ENCODE data around the gene CAPN12. TPM values are rescaled to one million over a fixed set of nuclear protein-coding genes. Genes with fewer than 3 reads are reported as not detected.

Gene CAPN12
- polyA plus RNA-seq, 4 donors = 4.6 to 11.3 (median 7.4) TPM

DNA sequence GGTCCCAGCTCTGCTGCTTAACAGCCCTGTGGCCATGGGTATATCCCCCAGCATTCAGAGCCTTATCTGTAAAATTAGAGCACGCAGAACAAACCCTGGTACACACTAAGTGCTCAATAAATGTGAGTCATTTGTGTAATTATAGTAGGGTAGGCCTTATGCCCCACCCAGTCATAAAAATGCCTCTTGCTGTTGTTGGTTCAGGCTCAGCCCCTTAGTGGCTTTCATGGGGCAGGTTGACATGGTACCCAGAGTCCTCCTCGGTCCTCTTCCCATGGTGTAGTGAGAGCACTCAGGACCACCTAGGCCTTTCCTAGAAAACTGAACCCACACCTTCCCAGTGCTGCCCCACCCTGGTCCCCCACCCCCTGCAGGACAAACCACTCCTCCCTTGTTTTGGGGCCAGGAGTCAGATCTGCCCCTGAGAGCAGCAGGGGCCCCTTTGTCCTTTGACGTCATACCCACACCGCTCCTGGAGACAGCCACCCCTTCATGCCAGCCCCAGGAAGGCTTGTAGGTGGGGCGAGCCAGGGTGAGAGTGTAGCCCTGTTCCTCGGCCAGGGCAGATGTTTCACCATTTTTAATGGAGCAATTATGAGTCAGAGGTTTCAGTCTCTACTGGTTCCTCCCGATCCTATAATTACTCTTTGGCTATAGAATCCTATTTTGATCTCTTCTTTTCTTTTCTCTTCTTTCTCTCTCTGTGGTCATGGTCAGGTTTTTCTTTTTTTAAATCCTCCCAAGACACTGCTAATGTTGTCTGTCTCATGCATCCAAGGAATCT, 60.0 kb downstream of the CAPN12 start:
- no peak for DNase-seq (ENCODE audit: low read depth in 4 of 4, low spot score in 2 of 4)

DNA sequence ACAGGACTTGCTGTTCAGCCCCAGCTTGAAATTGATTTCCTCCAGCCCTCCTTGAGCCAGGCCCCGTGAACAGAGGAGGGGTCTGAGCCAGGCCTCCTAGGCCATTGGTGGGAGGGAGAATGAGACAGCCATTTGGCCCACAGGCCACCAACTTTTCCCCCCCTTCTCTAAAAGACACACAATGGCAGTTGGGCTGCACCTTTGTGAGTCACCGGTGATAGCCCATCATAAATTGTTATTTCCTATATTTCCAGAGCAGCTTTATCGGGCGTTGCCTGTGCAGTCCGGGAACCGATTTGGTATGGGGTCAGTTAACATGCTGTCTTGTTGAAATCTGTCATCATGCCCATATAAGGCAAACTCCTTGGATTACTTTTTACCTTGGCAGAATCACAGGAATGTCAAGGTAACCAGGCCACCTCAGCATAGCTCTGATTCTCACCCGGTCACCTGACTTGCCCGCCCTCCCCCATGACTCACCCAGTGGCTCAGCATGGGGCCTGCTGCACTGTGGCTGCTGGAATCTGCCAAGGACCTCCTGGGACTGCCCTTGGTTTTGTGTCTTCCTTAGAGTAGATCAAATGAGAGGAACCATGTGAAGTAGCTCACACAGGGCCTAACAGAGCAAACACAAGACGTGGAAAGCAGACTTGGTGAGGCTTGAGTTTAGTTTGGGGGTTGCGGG, 60.7 kb downstream of the CAPN12 start:
- no peak for DNase-seq (ENCODE audit: low read depth in 4 of 4, low spot score in 2 of 4)

DNA sequence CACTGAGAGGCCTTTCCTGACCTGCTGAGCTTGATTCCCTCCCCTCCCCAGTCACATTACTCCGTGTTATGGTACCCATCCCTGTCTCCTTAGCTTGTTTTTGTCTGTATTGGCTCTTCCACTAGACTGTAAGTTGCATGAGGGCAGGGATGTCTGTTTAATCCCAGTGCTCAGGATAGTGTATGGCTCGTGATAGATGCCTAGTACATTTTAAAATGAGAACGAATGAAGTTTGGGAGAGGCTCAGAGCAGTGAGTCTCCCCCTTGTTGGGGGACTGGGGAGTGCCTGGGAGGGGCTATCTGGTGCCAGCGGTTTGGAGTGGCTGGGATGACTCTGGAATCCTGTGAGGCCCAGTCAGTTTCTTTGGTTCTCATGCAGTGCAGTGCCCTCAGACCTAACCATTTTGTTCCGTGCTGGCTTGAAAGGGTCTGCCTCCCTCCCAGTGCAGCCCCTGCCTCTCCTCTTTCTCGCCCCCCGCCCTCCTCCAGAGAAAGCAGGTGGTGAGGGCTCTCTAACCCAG, 61.3 kb downstream of the CAPN12 start:
- DNase-seq (ENCODE audit: low read depth in 4 of 4, low spot score in 2 of 4) = no peak

DNA sequence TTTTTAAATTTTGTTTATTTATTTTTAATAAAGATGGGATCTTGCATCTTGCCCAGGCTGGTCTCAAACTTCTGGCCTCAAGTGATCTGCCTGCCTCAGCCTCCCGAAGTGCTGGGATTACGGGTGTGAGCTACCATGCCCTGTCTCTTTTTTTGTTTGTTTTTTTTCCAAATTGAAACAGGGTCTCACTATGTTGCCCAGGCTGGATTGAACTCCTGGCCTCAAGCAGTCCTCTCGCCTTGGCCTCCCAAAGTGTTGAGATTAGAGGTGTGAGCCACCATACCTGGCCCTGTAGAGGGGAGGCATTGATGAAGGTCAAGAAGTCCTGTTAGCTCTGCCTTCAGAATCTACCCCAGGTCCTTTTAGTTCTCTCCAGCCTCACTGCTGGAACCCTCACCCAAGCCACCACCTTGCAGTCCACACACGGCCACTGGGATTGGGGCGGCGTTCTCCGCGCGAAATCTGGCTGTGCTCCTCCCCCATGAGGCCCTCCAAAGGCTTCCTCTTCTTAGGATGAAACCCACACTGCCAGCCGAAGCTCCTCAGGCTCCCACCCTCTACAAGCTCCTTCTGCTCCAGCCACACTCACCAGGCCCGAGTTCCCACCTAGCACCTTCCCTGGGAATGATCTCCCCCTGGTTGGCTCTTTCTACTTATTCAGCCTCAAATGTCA, 61.9 kb downstream of the CAPN12 start:
- no peak for DNase-seq (ENCODE audit: low read depth in 4 of 4, low spot score in 2 of 4)

Other genes with a start within 250 kb of the CAPN12 start
- gene MAP4K1, start 126.5 kb downstream of the CAPN12 start, polyA plus RNA-seq (ENCODE audit: insufficient read length in 4 of 4) = 1 to 10 TPM; 2.1 to 5.0 (median 3.4) TPM
- 100 to 1,000 TPM; 330 to 352 (median 340) TPM for gene EIF3K, start 125.3 kb downstream of the CAPN12 start, polyA plus RNA-seq (ENCODE audit: insufficient read length in 4 of 4)
- gene ACTN4, start 96.8 kb downstream of the CAPN12 start, polyA plus RNA-seq (ENCODE audit: insufficient read length in 4 of 4) = 100 to 1,000 TPM; 655 to 698 (median 680) TPM
- 1 to 10 TPM in 1 of 4 donors, under 1 TPM in 2, not detected in 1; 0.41 to 1.4 (median 0.71) TPM for gene LGALS7, start 29.0 kb upstream of the CAPN12 start, polyA plus RNA-seq (ENCODE audit: insufficient read length in 4 of 4)
- 1 to 10 TPM in 2 of 4 donors, under 1 TPM in 1, not detected in 1; 0.95 to 3.2 (median 1.4) TPM for gene LGALS7B, start 44.7 kb upstream of the CAPN12 start, polyA plus RNA-seq (ENCODE audit: insufficient read length in 4 of 4)
- gene LGALS4, start 68.5 kb upstream of the CAPN12 start, polyA plus RNA-seq (ENCODE audit: insufficient read length in 4 of 4) = 1 to 10 TPM in 3 of 4 donors, under 1 TPM in 1; 0.97 to 3.0 (median 2.0) TPM
- gene ECH1, start 87.3 kb upstream of the CAPN12 start, polyA plus RNA-seq (ENCODE audit: insufficient read length in 4 of 4) = 100 to 1,000 TPM; 149 to 161 (median 153) TPM
- gene HNRNPL, start 105.5 kb upstream of the CAPN12 start, polyA plus RNA-seq (ENCODE audit: insufficient read length in 4 of 4) = 100 to 1,000 TPM; 434 to 500 (median 466) TPM
- 10 to 100 TPM in 1 of 4 donors, 1 to 10 TPM in 3; 7.1 to 10.0 (median 8.3) TPM for gene RINL, start 133.8 kb upstream of the CAPN12 start, polyA plus RNA-seq (ENCODE audit: insufficient read length in 4 of 4)
- gene SIRT2, start 155.1 kb upstream of the CAPN12 start, polyA plus RNA-seq (ENCODE audit: insufficient read length in 4 of 4) = 10 to 100 TPM; 37.9 to 53.1 (median 43.9) TPM
- 10 to 100 TPM in 2 of 4 donors, 1 to 10 TPM in 2; 8.2 to 13.4 (median 11.4) TPM for gene NFKBIB, start 155.5 kb upstream of the CAPN12 start, polyA plus RNA-seq (ENCODE audit: insufficient read length in 4 of 4)
- gene CCER2, start 167.7 kb upstream of the CAPN12 start, polyA plus RNA-seq (ENCODE audit: insufficient read length in 4 of 4) = 1 to 10 TPM in 2 of 4 donors, under 1 TPM in 2; 0.47 to 1.5 (median 1.1) TPM
- gene SARS2, start 186.3 kb upstream of the CAPN12 start, polyA plus RNA-seq (ENCODE audit: insufficient read length in 4 of 4) = 10 to 100 TPM; 31.3 to 72.0 (median 53.4) TPM
- 10 to 100 TPM; 17.7 to 37.4 (median 26.9) TPM for gene MRPS12, start 186.5 kb upstream of the CAPN12 start, polyA plus RNA-seq (ENCODE audit: insufficient read length in 4 of 4)
- 10 to 100 TPM; 51.3 to 93.4 (median 81.1) TPM for gene FBXO17, start 231.3 kb upstream of the CAPN12 start, polyA plus RNA-seq (ENCODE audit: insufficient read length in 4 of 4)

Measured in left renal cortex interstitium (tissue), 4 donors.